Activated CD4-positive, alpha-beta T cell treated with anti-CD3 and anti-CD28 coated beads for 48 hours (primary cell): ENCODE measurements around the gene ANP32A.
A peak's percentile ranks its signal among the peaks of the same experiment; 100 is the strongest.
"Not testable (repeated sequence)": the region's sequence is repeated elsewhere in the genome, so short reads cannot be mapped to it uniquely, and the experiment has no call there.

Experiments
- DNase-seq: peaks from one replicate; pipeline ENCODE4 v3.0.0-alpha.2; 2020

ANP32A gene

DNA sequence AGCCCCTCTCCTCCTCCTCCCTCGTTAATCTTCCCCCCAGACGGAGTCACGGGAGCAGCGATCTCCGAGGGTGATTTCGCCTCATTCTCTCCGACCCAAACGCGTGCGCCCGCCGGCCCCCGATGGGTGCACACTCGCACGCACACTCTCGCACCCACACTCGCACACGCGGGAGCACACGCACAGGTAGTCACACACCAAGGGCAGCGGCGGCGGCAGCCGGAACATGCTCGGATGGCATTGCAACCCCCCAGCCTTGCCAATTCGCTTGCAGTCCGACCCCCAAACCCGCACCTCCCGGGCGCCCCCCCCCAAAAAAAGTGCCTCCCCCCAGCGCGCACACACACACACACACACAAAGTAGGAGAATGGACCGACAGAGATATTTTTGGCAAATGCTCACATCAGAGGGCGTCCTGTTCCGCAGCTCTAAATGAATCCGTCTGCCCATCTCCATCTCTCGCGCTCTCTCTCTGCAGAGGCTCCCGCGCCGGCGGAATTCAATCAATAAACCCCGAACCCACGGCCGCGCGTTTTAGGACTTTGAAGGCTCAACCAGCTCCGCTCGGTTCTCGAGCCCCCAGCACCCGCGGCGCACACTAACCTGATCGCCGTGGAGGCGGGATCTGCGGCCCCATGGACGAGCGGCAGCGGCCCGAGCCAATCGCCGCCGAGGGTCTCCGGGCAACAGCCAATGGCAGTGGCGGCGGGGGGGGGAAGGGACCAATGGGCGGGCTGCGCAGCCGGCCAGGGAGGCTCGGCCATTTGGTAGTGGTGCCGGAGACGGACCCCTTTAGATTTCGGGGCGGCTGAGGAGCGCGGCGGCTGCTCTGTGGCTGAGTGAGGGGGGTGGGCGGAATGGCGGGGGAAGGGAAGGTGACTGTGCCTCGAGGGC is at the start of gene ANP32A:
ANP32A (minus strand) TSS at position 601 of the 895 bp plus-strand sequence; CDS start at position 457, 144 bp downstream.
- peak; percentile 97 for DNase-seq

DNA sequence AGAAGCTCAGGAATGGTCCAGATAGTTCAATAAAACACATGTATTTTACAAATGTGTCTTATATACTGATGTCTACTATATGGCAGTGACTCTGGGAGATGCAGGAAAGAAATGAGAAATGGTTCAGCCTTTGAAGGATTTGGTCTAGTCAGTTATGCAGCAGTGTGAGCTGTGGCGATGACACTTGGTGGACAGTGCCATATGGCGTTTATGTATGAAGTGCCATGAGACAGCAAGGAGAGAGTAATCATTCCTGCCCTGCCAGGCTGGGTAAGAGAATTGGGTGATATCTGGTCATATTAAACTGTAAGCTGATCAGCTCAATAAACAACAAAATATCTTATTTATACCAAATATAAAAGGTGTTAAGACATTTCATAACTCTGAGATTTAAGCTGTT is 47.6 kb upstream of the ANP32A start:
- no peak for DNase-seq

DNA sequence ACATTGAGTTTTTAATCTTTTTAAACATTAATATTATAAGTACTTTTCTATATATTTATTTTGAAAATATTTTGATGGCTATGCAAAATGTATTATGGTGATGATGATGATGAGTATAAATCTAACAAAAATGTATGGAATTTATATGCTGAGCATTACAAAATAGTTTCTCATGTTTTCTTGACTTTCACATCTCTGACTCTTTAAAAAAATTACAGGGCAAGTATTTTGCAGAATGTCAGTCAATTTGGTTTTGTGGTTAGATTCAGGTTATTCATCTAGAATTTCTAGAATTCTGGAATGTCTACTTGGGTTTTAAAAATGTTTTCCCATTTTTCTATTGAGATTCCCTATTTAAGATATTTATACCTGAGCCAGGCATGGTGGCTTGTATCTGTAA is 41.7 kb upstream of the ANP32A start:
- no peak for DNase-seq

DNA sequence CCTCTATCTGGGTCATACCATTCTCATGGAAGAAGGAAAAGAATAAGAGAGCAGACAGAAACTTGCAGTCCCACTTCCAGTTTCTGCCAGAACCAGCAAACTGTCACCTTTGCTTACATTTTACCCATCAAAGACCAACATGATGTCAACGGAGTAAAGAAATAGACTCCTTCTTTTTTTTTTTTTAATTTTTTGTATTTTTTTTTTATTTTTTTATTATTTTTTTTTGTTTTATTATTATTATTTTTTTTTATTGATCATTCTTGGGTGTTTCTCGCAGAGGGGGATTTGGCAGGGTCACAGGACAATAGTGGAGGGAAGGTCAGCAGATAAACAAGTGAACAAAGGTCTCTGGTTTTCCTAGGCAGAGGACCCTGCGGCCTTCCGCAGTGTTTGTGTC is 38.0 kb upstream of the ANP32A start:
- DNase-seq, result not testable (repeated sequence)

DNA sequence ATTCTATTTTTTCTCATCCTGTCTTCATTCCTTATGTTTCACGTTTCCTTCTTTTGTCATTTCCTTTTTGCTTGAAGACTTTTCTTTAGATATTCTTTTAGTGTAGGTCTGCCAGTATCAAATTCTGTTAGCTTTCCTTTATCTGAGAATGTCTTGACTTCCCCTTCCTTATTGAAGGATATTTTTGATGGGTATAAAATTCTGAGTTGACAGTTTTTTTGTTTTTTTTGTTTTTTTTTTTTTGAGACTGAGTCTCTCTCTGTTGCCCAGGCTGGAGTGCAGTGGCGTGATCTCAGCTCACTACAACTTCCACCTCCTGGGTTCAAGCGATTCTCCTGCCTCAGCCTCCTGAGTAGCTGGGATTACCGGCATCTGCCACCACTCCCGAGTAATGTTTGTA is 36.7 kb upstream of the ANP32A start:
- not testable (repeated sequence) for DNase-seq

DNA sequence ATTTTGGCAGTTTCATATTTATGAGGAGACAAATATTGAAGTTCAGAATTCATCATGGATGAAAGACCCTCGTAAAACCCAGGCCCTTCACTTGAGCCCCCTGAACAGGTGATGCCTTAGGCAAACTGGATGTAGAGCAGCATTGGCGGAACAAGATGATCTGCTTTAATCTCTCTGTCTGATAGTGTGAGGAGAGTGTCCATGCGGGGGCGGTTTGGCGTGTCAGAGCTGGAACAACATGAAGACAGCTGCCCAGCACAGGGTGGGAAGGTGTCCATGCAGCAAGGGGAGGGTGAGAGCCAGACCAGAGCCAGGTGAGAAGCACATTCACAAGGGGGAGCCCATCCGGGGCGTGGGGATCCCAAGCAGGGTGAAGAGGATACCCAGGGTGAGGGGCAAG is 31.8 kb upstream of the ANP32A start:
- no peak for DNase-seq

DNA sequence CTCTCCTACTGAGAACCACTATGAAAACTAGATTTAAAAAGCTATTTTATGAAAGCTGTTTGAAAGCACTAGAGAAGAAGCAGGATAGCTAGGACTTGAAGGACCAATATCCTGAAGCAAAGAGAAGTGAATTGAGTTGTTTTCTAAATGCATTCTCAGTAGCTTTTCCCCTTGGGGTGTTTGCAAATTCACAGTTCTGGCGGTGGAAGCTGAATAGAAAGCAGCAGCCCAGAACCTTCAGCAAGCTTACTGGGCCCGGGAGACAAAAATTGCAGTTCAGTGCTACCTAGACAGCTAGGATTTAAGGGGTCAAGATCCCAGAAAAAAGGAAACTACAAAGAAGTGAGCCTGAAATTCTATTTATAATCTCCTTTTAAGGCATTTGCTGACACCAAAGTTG is 31.3 kb upstream of the ANP32A start:
- no peak for DNase-seq

DNA sequence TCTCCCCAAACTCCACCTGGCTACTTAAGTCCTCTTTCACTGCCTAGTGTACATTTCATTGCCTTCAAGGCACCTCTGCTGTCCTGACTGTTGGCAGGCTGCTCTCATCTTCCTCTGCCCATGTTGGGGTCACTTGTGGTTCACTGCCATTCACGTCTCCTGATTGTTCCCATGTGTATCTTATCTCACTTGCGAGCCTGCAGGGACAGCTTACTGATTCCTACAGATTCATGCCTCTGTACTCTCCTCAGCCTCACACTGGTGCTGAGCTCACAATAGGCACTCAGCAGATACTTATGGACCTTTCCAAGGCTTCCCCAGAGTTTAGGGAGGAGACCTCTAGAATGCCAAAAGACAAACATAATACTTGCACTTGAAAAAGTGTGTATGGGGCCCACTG is 28.8 kb upstream of the ANP32A start:
- no peak for DNase-seq

DNA sequence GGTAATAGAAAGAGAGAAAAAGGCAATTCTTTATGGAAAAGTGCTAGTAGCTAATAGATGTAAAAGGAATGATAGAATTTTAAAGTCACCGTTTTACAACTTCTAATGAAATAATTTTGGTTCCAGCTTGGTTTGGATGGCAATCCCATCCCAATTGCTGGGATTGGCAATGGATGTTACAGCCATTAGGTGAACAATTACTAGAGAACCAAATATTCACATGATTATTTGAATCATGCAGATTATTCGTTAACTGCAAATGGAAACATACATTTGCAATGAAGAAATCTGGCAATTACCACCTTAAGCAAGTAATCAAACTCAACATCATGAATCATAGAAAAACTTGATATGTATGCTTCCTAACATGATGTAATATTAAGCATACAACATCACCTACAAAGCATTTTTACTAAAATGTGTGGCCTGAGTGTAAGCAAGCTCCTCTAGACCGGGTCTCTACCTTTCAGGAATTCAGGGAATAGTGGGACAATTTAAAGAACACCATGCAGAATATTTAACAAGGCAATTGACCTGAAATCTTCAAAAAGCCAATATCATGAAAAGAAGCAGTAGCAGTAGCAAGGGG is 26.2 kb upstream of the ANP32A start:
- DNase-seq, result no peak

DNA sequence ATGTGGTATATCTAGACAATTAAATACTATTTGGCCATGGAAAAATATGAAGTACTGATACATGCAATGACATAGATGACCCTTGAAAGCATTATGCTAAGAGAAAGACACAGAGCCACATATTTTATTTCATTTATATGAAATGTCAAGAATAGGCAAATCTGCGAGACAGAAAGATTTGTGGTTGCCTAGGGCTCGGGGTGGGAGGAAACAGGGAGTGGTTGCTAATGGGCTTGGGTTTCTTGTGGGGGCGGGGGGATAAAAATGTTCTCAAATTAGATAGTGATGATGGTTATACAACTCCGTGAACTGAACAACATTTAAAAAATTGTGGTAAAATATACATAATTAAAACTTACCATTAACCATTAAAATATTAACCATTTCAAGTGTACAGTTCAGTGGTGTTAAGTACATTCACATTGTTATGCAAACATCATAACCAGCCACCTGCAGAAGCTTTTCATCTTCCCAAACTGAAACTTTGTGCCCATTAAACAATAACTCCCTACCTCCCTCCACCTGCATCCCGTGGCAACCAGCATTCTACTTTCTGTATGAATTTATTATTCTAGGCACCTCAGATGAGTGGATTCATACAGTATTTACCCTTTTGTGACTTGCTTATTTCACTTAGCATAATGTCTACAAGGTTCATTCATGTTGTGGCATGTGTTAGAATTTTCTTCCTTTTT is 24.3 kb upstream of the ANP32A start:
- DNase-seq, result no peak

DNA sequence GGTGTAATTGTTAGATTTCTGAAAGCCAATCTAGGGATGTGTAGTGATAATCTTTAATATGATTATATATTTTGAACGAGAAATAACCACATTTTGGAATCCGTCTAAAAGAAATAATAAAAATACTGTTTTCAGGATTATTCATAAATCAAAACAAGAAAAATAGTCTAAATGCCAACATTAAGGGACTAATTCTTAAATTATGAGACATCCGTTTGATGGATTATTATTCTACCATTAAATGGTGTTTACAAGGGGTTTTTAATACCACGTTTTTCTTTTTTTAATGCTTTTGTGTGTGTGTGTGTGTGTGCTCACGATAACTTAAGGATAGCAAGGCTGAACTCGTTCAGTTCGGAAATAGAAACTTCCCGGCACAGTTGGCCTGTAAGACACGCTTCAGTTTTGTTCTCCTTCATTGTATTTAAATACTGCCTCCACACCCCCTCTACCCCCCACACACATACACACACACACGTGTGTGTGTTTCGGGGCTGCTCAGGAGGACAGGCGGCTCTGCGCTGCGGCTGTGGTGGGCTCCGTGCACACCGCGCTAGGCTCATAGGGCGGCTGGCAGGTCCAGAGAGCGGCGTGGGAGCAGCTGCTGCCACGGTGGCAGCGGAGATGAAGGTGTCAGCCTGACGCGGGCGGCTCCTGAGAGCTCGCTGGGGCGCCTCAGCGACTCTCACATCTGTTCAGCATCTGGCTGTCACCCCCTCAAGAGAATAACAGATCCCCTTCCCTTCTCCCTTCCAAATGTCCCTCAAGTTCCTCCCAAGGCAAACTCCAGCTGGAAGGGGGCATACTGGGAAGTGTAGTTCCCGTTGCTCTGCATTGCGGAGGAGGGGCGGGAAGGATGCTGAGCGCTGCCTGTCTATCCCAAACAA is 23.0 kb upstream of the ANP32A start:
- peak; percentile 46 for DNase-seq

DNA sequence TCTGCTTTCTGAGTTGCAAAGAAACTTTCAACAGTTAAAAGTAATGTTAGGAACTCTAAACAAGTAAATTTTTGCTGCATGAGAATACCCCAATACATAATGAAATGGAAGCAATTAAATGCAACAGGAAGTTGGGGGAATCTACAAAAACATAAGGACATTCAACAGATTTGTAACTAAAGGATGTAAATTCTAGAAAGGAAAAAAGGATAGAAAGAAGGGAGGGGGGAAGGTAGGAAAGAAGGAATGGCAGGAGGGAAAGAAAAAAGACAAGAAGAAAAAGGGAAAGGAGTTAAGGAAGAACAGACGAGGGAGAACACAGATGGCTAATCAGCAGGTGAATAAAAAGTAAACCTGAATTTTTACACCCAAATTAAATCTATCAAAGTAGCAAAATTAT is 22.3 kb upstream of the ANP32A start:
- DNase-seq, result no peak

DNA sequence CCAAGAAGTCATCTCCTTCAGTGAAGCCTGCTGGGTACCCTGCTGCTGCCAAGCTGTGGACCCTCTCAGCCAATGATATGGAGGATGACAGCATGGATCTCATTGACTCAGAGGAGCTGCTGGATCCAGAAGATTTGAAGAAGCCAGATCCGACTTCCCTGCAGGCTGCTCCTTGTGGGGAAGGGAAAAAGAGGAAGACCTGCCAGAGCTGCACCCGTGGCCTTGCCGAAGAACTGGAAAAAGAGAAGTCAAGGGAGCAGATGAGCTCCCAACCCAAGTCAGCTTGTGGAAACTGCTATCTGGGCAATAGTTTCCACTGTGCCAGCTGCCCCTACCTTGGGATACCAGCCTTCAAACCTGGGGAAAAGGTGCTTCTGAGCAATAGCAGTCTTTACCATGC is 13.7 kb upstream of the ANP32A start:
- no peak for DNase-seq

DNA sequence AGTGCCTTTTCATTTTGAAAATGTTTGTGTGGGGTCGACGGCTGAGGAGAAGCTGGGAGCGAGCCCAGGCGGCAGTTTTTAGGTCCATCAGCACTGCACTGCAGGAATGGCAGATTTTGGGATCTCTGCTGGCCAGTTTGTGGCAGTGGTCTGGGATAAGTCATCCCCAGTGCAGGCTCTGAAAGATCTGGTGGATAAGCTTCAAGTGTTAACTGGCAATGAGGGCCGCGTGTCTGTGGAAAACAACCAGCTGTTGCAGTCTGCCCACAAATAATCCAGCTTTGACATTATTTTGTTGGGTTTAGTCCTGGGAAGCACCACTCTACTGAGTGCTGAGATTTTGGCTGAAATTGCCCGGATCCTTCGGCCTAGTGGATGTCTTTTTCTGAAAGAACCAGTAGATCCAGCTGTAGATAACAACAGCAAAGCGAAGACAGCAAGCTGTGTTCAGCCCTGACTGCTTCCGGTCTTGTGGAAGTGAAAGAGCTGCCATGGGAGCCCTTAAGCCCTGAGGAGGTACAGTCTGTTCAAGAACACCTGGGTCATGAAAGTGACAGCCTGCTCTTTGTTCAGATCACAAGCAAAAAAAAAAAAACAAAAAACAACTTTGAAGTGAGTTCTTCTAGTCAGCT is 13.1 kb upstream of the ANP32A start:
- no peak for DNase-seq

DNA sequence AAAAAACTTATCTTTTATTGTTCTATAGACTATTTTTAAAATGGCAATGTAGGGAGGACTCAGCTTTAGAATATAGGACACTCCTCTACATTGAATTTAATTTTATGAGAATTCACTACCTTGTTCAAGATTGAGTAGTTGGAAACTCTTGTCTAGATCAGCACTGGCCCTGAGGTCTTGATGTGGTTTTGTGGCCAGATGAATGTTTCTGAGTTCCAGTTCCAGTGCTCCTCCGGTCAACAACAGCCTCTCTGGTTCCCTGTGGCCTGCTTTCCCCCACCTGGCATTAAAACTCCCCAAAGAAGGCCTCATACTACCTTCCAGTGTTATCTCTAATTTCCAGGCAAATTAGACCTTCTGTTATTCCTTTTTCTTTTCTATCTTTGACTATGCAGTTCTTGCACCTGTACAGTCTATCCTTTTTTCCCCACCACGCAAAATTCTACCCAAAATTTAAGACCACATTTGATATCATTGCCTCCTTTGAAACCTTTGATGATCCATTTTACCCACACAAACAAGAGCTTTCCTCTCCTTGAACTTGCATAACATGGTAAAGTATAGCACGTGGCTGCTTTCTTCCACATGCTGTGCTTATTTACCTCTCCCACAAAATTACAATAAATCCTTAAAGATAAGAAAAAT is 9.6 kb upstream of the ANP32A start:
- DNase-seq, result peak; percentile 34

DNA sequence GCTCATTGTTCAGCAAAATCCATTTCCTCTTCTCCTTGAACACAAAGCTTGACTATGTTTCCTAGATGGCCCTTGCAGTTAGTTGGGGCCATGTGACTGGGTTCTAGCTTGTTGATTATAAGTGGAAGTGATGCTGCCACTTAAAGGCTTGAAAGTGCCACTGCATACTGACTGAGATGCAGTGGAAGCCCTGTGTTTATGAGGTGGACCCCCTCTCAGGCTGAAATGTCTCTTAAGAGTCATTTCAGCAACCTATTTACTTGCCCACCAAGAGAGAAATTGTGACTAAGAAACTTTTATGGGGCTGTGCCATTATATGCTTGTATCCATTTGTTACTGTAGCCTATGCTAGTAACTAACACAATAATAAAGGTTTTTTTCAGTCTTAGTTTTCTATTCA is 8.4 kb upstream of the ANP32A start:
- DNase-seq, result peak; percentile 21

DNA sequence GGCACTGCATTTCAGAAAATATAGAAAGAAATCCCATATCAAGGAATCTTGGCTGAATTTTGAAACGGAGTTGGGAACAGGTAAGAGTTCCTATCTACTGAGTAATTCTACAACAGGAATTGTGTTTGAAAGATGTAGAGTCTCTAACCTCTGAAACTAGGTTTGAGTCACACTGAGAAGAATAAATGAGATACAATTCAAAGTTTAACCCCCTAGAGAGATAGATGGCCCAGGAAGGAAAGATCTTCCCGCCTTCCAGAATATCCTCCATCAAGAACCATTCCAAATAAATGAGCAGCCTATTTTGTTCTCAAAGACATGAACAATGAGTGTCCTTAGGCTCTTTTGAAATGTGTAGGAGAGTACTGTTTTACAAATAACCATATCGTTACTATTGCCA is 2.9 kb upstream of the ANP32A start:
- no peak for DNase-seq

DNA sequence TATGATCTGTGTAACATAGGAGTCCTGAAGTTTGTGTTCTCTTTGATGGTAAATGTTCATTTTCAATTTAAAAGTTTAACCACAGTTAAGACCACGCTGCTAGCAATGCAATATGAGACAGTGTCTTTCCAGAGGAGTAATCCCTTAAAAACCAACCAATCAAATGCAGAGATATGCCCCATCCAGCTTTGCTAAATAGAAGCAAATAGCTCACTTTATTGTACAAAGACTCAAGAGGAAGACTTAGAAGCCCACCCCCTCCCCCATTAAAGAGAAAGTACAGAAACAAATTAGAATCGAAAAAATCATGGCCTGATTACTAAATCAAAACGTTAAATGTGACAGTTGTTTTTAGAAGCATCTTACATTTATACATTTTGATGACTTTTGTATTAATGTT is 2.1 kb upstream of the ANP32A start:
- no peak for DNase-seq

DNA sequence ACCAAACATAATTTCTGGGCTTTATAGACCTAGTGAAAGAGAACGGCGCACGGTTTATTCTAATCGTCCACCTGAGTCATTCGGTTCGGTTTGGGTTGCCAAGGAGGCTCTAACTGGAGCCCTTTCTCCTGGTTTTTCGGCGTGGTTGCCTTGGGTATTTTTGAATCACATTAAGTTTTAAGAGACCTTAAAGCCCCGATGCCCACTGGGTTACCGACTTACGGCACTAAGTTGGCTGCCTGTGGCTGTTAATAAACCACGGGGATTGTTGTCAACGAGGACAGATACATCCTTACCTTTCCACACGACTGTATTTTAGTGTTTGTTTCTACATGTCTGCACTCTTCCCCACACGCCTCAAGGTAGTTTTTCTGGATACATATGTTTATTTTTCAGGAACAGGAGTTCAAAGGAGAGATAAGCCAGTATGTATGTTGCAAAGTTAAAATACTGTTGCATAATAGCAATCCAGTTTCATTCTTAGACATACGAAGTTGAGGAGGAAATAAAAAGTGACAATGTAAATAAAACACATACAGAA is 1.2 kb upstream of the ANP32A start:
- peak; percentile 38 for DNase-seq

DNA sequence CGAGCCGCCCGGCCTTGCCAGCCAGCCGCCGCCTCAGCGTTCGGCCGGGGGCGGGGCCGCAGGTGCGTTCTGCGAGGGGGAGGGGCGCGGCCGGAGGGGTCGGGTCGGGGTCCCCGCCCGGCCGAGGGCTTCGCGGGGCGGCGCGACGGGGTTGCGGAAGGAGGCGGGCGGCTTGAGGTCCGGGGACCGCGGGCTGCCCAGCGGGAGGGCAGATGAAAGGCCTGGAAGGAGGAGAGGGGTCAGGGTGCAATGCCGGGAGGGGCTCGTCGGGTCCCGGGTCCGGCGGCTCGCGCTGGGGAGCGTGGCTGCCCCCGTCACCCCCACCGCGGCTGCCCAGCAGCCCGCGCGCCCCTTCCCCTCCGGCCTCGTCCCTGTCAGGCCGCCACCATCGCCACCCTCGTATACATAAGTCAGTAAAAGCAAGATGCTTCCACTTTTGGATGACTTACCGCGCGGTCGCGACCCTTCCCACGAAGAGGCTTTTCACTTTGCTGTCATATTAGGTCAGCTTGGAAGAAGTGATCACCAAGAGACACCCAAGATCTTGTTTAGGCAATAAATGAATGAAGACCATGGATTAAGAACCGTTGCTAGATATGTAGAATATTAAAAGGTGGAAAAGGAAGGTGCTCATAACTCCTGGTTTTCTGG is 620 bp upstream of the ANP32A start:
- peak; percentile 32 for DNase-seq
